NCI-H82 treated with DMSO at 0.1 percent for 48 hours (cell line): ENCODE measurements around the gene ABCB9.
"Not testable (repeated sequence)": the region's sequence is repeated elsewhere in the genome, so short reads cannot be mapped to it uniquely, and the experiment has no call there.

ENCODE experiments used
- DNase-seq: peaks from one replicate; lab custom pipeline; 2025; ENCODE audit not compliant: unreplicated experiment; lab: John Stamatoyannopoulos, UW

ABCB9 gene

GRCh38 chr12:122944605-122945592 is 21.4 kb downstream of the ABCB9 start:
- DNase-seq = no peak

- no peak for DNase-seq
Measured at GRCh38 chr12:122943196-122943595, 23.1 kb downstream of the ABCB9 start.

- no peak for DNase-seq
Measured at GRCh38 chr12:122942637-122943036, 23.6 kb downstream of the ABCB9 start.

- not testable (repeated sequence) for DNase-seq
Measured at GRCh38 chr12:122941351-122941750, 24.9 kb downstream of the ABCB9 start.

- DNase-seq = no peak
Measured at GRCh38 chr12:122939125-122939524, 27.1 kb downstream of the ABCB9 start.

- no peak for DNase-seq
Measured at GRCh38 chr12:122937622-122938091, 28.6 kb downstream of the ABCB9 start.

GRCh38 chr12:122935318-122935717 is 30.9 kb downstream of the ABCB9 start:
- no peak for DNase-seq

GRCh38 chr12:122934722-122935121 is 31.5 kb downstream of the ABCB9 start:
- no peak for DNase-seq

- DNase-seq = no peak
Measured at GRCh38 chr12:122932207-122932606, 34.1 kb downstream of the ABCB9 start.

- no peak for DNase-seq
Measured at GRCh38 chr12:122929812-122930211, 36.5 kb downstream of the ABCB9 start.

- DNase-seq = no peak
Measured at GRCh38 chr12:122929148-122929538, 37.1 kb downstream of the ABCB9 start.

GRCh38 chr12:122928404-122929147 is 37.7 kb downstream of the ABCB9 start:
- DNase-seq = no peak

- peak; percentile 85 for DNase-seq
Measured at GRCh38 chr12:122927756-122928403, 38.4 kb downstream of the ABCB9 start.

- DNase-seq = no peak
Measured at GRCh38 chr12:122921917-122922316, 44.3 kb downstream of the ABCB9 start.

GRCh38 chr12:122920687-122921086 is 45.6 kb downstream of the ABCB9 start:
- no peak for DNase-seq

- DNase-seq = no peak
Measured at GRCh38 chr12:122918827-122919226, 47.4 kb downstream of the ABCB9 start.

- no peak for DNase-seq
Measured at GRCh38 chr12:122917507-122918121, 48.6 kb downstream of the ABCB9 start.

- no peak for DNase-seq
Measured at GRCh38 chr12:122909442-122910288, 56.6 kb downstream of the ABCB9 start.

- no peak for DNase-seq
Measured at GRCh38 chr12:122908915-122909314, 57.3 kb downstream of the ABCB9 start.

GRCh38 chr12:122905258-122905657 is 61.0 kb downstream of the ABCB9 start:
- DNase-seq = not testable (repeated sequence)
